IMR-90 (cell line): ENCODE data around the gene CACNB2. TPM values are rescaled to one million over a fixed set of nuclear protein-coding genes. Genes with fewer than 3 reads are reported as not detected.

Experiments used
- ATAC-seq: fragments of 200-7000 bp; cut with Tn5 transposase; 2 replicates; pipeline ENCODE4 v1.9.1; 2020; ENCODE audit warnings: low read depth, mild to moderate bottlenecking, moderate library complexity
- BruUV-seq: library from RNA; stranded (reverse); fragments of 400-500 nt; replicated peaks from 2 replicates; lab custom pipeline; 2021; lab: Mats Ljungman, UMichigan
- CTCF ChIA-PET: fragments of 300-600 bp; formaldehyde crosslinking; extraction: SDS; loops from one replicate; lab custom pipeline; 2021; ENCODE audit warnings: antibody characterized with exemption; lab: Yijun Ruan, JAX
- POLR2A ChIA-PET: fragments of 300-600 bp; sonication (Branson Sonifier 250); formaldehyde crosslinking; loops from one replicate; lab custom pipeline; 2022; ENCODE audit warnings: antibody characterized with exemption; ENCODE audit not compliant: unreplicated experiment; lab: Charles Lee
- DNase-seq: peaks from one replicate; pipeline ENCODE4 v3.0.0; 2013
- H2AFZ ChIP-seq: replicated peaks from 2 replicates; pipeline ENCODE3; 2013; ENCODE audit warnings: low read length, mild to moderate bottlenecking; ENCODE audit not compliant: poor library complexity
- H2AK5ac ChIP-seq: 2 replicates; pipeline ENCODE4 v1.6.1; 2013; ENCODE audit warnings: low read depth, low read length, inconsistent platforms
- H2AK9ac ChIP-seq: replicated peaks from 2 replicates; pipeline ENCODE3; 2013; ENCODE audit warnings: mild to moderate bottlenecking, low read depth, low read length, moderate library complexity; ENCODE audit not compliant: poor library complexity
- H2BK120ac ChIP-seq: 2 replicates; pipeline ENCODE4 v1.6.1; 2013; ENCODE audit warnings: low read depth, low read length, inconsistent platforms
- H2BK15ac ChIP-seq: 3 replicates; pipeline ENCODE4 v1.6.1; 2013; ENCODE audit warnings: low read depth, low read length, inconsistent platforms
- H2BK20ac ChIP-seq: 2 replicates; pipeline ENCODE4 v1.6.1; 2013; ENCODE audit warnings: low read depth, mild to moderate bottlenecking, inconsistent platforms, low read length, moderate library complexity
- H2BK5ac ChIP-seq: 2 replicates; pipeline ENCODE4 v1.6.1; 2013; ENCODE audit warnings: mild to moderate bottlenecking, low read depth, low read length, inconsistent platforms; ENCODE audit not compliant: poor library complexity, severe bottlenecking
- H3K14ac ChIP-seq: replicated peaks from 2 replicates; pipeline ENCODE4 v1.6.1; 2013; ENCODE audit warnings: low read depth, low read length, inconsistent platforms
- H3K18ac ChIP-seq: 2 replicates; pipeline ENCODE4 v1.6.1; 2013; ENCODE audit warnings: low read depth, low read length, control low read depth
- H3K23ac ChIP-seq: 2 replicates; pipeline ENCODE4 v1.6.1; 2013; ENCODE audit warnings: low read depth, low read length, inconsistent platforms
- H3K27ac ChIP-seq: 2 replicates; pipeline ENCODE4 v1.5.1; 2013; ENCODE audit warnings: mild to moderate bottlenecking, control low read depth, low read length; ENCODE audit not compliant: insufficient read depth
- H3K27me3 ChIP-seq: 2 replicates; pipeline ENCODE4 v1.6.1; 2013; ENCODE audit warnings: low read length; ENCODE audit not compliant: control insufficient read depth, insufficient read depth
- H3K36me3 ChIP-seq: 2 replicates; pipeline ENCODE4 v1.6.1; 2013; ENCODE audit warnings: low read length, mixed read lengths; ENCODE audit not compliant: control insufficient read depth, insufficient read depth
- H3K4ac ChIP-seq: 2 replicates; pipeline ENCODE4 v1.6.1; 2013; ENCODE audit warnings: low read depth, low read length, inconsistent platforms
- H3K4me1 ChIP-seq: 2 replicates; pipeline ENCODE4 v1.6.1; 2013; ENCODE audit warnings: low read length, mixed read lengths; ENCODE audit not compliant: control insufficient read depth, insufficient read depth
- H3K4me2 ChIP-seq: 2 replicates; pipeline ENCODE4 v1.6.1; 2013; ENCODE audit warnings: low read depth, mild to moderate bottlenecking, control low read depth, low read length, moderate library complexity
- H3K4me3 ChIP-seq: 2 replicates; pipeline ENCODE4 v1.5.1; 2013; ENCODE audit warnings: low read depth, mild to moderate bottlenecking, control low read depth, low read length, moderate library complexity; ENCODE audit not compliant: insufficient read depth
- H3K56ac ChIP-seq: 2 replicates; pipeline ENCODE4 v1.6.1; 2013; ENCODE audit warnings: low read length, inconsistent platforms; ENCODE audit not compliant: insufficient read depth; ENCODE audit errors: extremely low read depth
- H3K79me1 ChIP-seq, 2 experiments: 2 replicates each; pipeline ENCODE4 v1.6.1; 2013; ENCODE audit warnings: low read length in 2 of 2, inconsistent platforms in 1 of 2, low read depth in 1 of 2
- H3K9ac ChIP-seq: 2 replicates; pipeline ENCODE4 v1.6.1; 2013; ENCODE audit warnings: low read depth, low read length, control low read depth
- H3K9me1 ChIP-seq: 2 replicates; pipeline ENCODE4 v1.6.1; 2013; ENCODE audit warnings: low read length, inconsistent platforms; ENCODE audit not compliant: insufficient read depth
- H3K9me3 ChIP-seq: 2 replicates; pipeline ENCODE4 v1.6.1; 2013; ENCODE audit warnings: low read length; ENCODE audit not compliant: control insufficient read depth, insufficient read depth
- H4K20me1 ChIP-seq: 2 replicates; pipeline ENCODE4 v1.6.1; 2013; ENCODE audit warnings: low read length, inconsistent platforms; ENCODE audit not compliant: insufficient read depth
- H4K5ac ChIP-seq: 2 replicates; pipeline ENCODE4 v1.6.1; 2013; ENCODE audit warnings: mild to moderate bottlenecking, low read depth, low read length, control low read depth
- H4K8ac ChIP-seq, 2 experiments: 2 replicates each; pipeline ENCODE4 v1.6.1; 2013; ENCODE audit warnings: low read depth in 2 of 2, low read length in 2 of 2, control low read depth in 1 of 2, inconsistent platforms in 1 of 2
- H4K91ac ChIP-seq: 2 replicates; pipeline ENCODE4 v1.6.1; 2013; ENCODE audit warnings: low read depth, low read length, inconsistent platforms; ENCODE audit not compliant: insufficient read depth
- BHLHE40 ChIP-seq: fragments of 150-350 bp; IDR thresholded peaks from 2 replicates; pipeline ENCODE4 v1.6.1; 2016; ENCODE audit warnings: mild to moderate bottlenecking, low read depth, low read length
- CEBPB ChIP-seq: IDR thresholded peaks from 2 replicates; pipeline ENCODE4 v1.6.1; 2012; ENCODE audit warnings: low read depth, low read length, improper control_type of control experiment
- CHD1 ChIP-seq: IDR thresholded peaks from 2 replicates; pipeline ENCODE4 v1.6.1; 2012; ENCODE audit warnings: low read depth, low read length, improper control_type of control experiment
- MAFK ChIP-seq: IDR thresholded peaks from 2 replicates; pipeline ENCODE4 v1.6.1; 2012; ENCODE audit warnings: low read depth, low read length, improper control_type of control experiment
- MAZ ChIP-seq: IDR thresholded peaks from 2 replicates; pipeline ENCODE4 v1.6.1; 2012; ENCODE audit warnings: low read depth, mild to moderate bottlenecking, low read length, improper control_type of control experiment, moderate library complexity, borderline replicate concordance
- MXI1 ChIP-seq: IDR thresholded peaks from 2 replicates; pipeline ENCODE4 v1.6.1; 2012; ENCODE audit warnings: low read depth, mild to moderate bottlenecking, low read length, moderate library complexity, borderline replicate concordance
- NFE2L2 ChIP-seq: fragments of 150-350 bp; IDR thresholded peaks from 2 replicates; pipeline ENCODE4 v1.6.1; 2016; ENCODE audit warnings: low read depth, mild to moderate bottlenecking, low read length
- POLR2A ChIP-seq: IDR thresholded peaks from 2 replicates; pipeline ENCODE4 v1.6.1; 2012; ENCODE audit warnings: mild to moderate bottlenecking, low read depth, low read length
- RAD21 ChIP-seq: IDR thresholded peaks from 2 replicates; pipeline ENCODE4 v1.6.1; 2012; ENCODE audit warnings: low read length, improper control_type of control experiment
- RCOR1 ChIP-seq: IDR thresholded peaks from 2 replicates; pipeline ENCODE4 v1.6.1; 2012; ENCODE audit warnings: mild to moderate bottlenecking, low read length, improper control_type of control experiment; ENCODE audit not compliant: insufficient replicate concordance
- RFX5 ChIP-seq: IDR thresholded peaks from 2 replicates; pipeline ENCODE4 v1.8.0; 2012; ENCODE audit warnings: low read depth, mild to moderate bottlenecking, low read length, moderate library complexity
- SMC3 ChIP-seq: fragments of 150-350 bp; IDR thresholded peaks from 2 replicates; pipeline ENCODE4 v1.6.1; 2016; ENCODE audit warnings: low read depth, mild to moderate bottlenecking, antibody characterized with exemption, low read length, moderate library complexity
- WGBS, 2 experiments: methylation state at CpG; one replicate each; pipeline versions ENCODE4 v1.1.5 to v1.1.7; 2013; ENCODE audit warnings: missing lambda C conversion rate in 2 of 2; ENCODE audit not compliant: insufficient read length in 1 of 2; ENCODE audit errors: extremely low coverage in 2 of 2; 5-methylcytosine and 5-hydroxymethylcytosine counted together
- dilution Hi-C: fragments of 300-500 bp; cut with HindIII; formaldehyde crosslinking; loops from one replicate; pipeline ENCODE4 v1.14.3; 2018; ENCODE audit warnings: low sequenced_read_pairs; ENCODE audit not compliant: unreplicated experiment
- in situ Hi-C: fragments of 300-500 bp; cut with MboI; formaldehyde crosslinking; loops from 3 replicates; pipeline ENCODE4 v1.14.3; 2019; ENCODE audit warnings: low sequenced_read_pairs, inconsistent platforms, mixed read lengths
- intact Hi-C: fragments of 100-400 bp; cut with micrococcal nuclease; formaldehyde crosslinking; loops from 2 replicates; pipeline ENCODE4 v1.10.0; 2022
- polyA plus RNA-seq, 3 experiments: library from polyadenylated mRNA; depleted of rRNA; stranded (reverse); fragments of >200 nt; gene quantifications; 2 replicates each; pipeline ENCODE4 v1.2.3, GENCODE V29; 2012; ENCODE audit warnings: low replicate concordance in 1 of 3
- total RNA-seq: library from RNA; depleted of rRNA; stranded (reverse); fragments of >200 nt; gene quantifications from 2 replicates; pipeline ENCODE4 v1.2.3, GENCODE V29; 2012
- TF ChIP-seq, protein P1 (sequence below): fragments of 150-350 bp; IDR thresholded peaks from 2 replicates; pipeline ENCODE4 v1.6.1; 2017; ENCODE audit warnings: mild to moderate bottlenecking, antibody characterized with exemption, low read length, low read depth
- TF ChIP-seq, protein P2 (sequence below): conservative IDR thresholded peaks from 2 replicates; pipeline ENCODE4 v1.5.1; 2012; ENCODE audit warnings: mild to moderate bottlenecking, low read depth, low read length, improper control_type of control experiment
- TF ChIP-seq, protein P3 (sequence below): fragments of 150-350 bp; IDR thresholded peaks from 2 replicates; pipeline ENCODE4 v1.6.1; 2016; ENCODE audit warnings: low read depth, mild to moderate bottlenecking, low read length, moderate library complexity, borderline replicate concordance

Gene CACNB2
- total and polyA plus RNA-seq, 2 of the 4 experiments (the other 2 are of a cell fraction): 0.36 TPM

DNA sequence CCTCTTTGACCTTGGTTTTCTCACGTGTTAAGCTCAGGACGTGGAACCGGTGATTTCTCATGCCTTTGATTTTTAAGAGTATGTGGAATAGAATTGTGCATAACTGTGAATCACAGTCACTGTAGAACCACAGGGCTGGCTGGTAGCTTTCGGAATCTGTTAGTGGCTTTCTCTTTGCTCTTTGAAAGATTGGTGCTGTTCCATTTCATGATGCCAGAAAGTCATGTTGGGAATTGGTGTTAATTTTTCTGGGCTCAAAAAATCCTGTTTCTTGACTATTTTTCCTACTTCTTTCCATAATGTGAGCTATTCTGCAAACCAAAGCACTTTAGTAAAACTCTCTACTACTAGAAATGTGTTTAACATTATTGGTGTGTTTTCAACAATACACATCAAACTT, 73.0 kb downstream of the CACNB2 start:
- in situ Hi-C loops: no loop called here

More for the DNA sequence above, 73.0 kb downstream of the CACNB2 start:
- H4K8ac ChIP-seq: no peak overlapping the region
- no peak overlapping the region for H4K91ac ChIP-seq
- H3K14ac ChIP-seq: no peak overlapping the region
- no peak overlapping the region for H2BK15ac ChIP-seq
- H3K4ac ChIP-seq: no peak overlapping the region
- no peak overlapping the region for H2BK5ac ChIP-seq
- H3K9me1 ChIP-seq: no peaks in the 10 kb centered on the region
- dilution Hi-C loops (no loop called here), intact Hi-C loops (loop anchor here (5.0 kb wide), 1 partner anchor 71 kb away; the partner anchor contains the start of gene CACNB2)
- TF ChIP-seq NFE2L2: no peak
- no peak for TF ChIP-seq POLR2A
- no peak for TF ChIP-seq SMC3
- TF ChIP-seq MAZ: no peak
- no peak for TF ChIP-seq CEBPB
- TF ChIP-seq, protein P1, sequence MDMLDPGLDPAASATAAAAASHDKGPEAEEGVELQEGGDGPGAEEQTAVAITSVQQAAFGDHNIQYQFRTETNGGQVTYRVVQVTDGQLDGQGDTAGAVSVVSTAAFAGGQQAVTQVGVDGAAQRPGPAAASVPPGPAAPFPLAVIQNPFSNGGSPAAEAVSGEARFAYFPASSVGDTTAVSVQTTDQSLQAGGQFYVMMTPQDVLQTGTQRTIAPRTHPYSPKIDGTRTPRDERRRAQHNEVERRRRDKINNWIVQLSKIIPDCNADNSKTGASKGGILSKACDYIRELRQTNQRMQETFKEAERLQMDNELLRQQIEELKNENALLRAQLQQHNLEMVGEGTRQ: no peak
- TF ChIP-seq MXI1: no peak
- TF ChIP-seq, protein P2, sequence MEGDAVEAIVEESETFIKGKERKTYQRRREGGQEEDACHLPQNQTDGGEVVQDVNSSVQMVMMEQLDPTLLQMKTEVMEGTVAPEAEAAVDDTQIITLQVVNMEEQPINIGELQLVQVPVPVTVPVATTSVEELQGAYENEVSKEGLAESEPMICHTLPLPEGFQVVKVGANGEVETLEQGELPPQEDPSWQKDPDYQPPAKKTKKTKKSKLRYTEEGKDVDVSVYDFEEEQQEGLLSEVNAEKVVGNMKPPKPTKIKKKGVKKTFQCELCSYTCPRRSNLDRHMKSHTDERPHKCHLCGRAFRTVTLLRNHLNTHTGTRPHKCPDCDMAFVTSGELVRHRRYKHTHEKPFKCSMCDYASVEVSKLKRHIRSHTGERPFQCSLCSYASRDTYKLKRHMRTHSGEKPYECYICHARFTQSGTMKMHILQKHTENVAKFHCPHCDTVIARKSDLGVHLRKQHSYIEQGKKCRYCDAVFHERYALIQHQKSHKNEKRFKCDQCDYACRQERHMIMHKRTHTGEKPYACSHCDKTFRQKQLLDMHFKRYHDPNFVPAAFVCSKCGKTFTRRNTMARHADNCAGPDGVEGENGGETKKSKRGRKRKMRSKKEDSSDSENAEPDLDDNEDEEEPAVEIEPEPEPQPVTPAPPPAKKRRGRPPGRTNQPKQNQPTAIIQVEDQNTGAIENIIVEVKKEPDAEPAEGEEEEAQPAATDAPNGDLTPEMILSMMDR: no peak
- no peak for TF ChIP-seq CHD1
- TF ChIP-seq, protein P3, sequence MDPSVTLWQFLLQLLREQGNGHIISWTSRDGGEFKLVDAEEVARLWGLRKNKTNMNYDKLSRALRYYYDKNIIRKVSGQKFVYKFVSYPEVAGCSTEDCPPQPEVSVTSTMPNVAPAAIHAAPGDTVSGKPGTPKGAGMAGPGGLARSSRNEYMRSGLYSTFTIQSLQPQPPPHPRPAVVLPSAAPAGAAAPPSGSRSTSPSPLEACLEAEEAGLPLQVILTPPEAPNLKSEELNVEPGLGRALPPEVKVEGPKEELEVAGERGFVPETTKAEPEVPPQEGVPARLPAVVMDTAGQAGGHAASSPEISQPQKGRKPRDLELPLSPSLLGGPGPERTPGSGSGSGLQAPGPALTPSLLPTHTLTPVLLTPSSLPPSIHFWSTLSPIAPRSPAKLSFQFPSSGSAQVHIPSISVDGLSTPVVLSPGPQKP: no peak
- no peak for TF ChIP-seq RFX5
- no peak for TF ChIP-seq RCOR1
- TF ChIP-seq RAD21: no peak
- TF ChIP-seq MAFK: no peak
- no peak for TF ChIP-seq BHLHE40
- peaks cover 3% of the 10 kb centered on the region for H3K4me1 ChIP-seq
- ATAC-seq (no peak), DNase-seq (no peak)
- no peak overlapping the region for H2AK9ac ChIP-seq
- ChIA-PET CTCF (no interaction called here), POLR2A (no interaction called here)
- no peaks in the 10 kb centered on the region for H4K20me1 ChIP-seq
- no peaks in the 10 kb centered on the region for H3K36me3 ChIP-seq
- no peak overlapping the region for H2AK5ac ChIP-seq
- H3K4me3 ChIP-seq: no peak overlapping the region
- no peak overlapping the region for H4K5ac ChIP-seq
- H3K4me2 ChIP-seq: no peak overlapping the region
- H3K18ac ChIP-seq: no peak overlapping the region
- no peak overlapping the region for H3K56ac ChIP-seq
- no peak overlapping the region for H2BK120ac ChIP-seq
- H3K23ac ChIP-seq: no peak overlapping the region
- no peak overlapping the region for H3K9ac ChIP-seq
- BruUV-seq: no TSS peak
- no peaks in the 10 kb centered on the region for H3K79me1 ChIP-seq
- H3K9me3 ChIP-seq: no peaks in the 10 kb centered on the region
- no peak overlapping the region for H3K27ac ChIP-seq
- H2AFZ ChIP-seq: no peak overlapping the region
- H2BK20ac ChIP-seq: no peak overlapping the region
- H3K27me3 ChIP-seq: no peaks in the 10 kb centered on the region; the same call in 1 of the 2 replicates
- 100% methylated on average over 1 of the region's 4 CpGs; no CpG with 5 or more reads in 1 of the 2 experiments for WGBS, 2 experiments
